Suprapubic skin (tissue), 4 donors: ENCODE data around the gene RPH3AL.

ENCODE experiments used
- POLR2A ChIP-seq, 2 donors: fragments of 450-650 bp; IDR thresholded peaks; one replicate each; pipeline ENCODE4 v1.6.1; 2017; ENCODE audit warnings: antibody characterized with exemption in 2 of 2, mild to moderate bottlenecking in 2 of 2, moderate library complexity in 2 of 2
- POLR2AphosphoS5 ChIP-seq, 3 donors: sonication (generic); formaldehyde crosslinking; IDR thresholded peaks; one replicate each; pipeline ENCODE4 v1.6.1; 2017; ENCODE audit warnings: antibody characterized with exemption in 3 of 3
- TF ChIP-seq, protein P1 (sequence below), 2 donors: fragments of 200-600 bp in 1 of 2; fragments of 450-650 bp in 1 of 2; sonication (generic) in 1 of 2; IDR thresholded peaks; one replicate each; pipeline ENCODE4 v1.5.1; 2016 to 2019; ENCODE audit warnings: antibody characterized with exemption in 2 of 2, mild to moderate bottlenecking in 1 of 2, moderate library complexity in 1 of 2

DNA sequence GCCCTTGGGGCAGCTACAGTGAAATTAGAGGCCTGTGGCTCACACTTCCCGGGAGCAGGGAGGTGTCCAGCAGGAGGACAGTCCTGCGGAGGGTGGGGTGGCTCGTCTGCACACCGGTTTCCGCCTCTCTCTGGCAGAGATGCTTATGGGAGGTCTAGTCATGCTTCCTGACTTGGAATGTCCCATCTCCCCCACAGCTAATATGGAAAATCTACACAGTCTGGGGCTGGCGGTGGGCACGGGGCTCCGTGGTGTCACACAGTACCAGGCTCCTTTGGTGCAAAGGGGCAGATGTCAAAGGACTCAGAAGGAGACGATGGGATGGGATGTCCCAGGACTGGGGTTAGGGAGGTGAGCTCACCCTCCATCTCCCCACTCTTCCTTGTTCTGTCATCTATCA lies 127.1 kb downstream of the RPH3AL start:
- TF ChIP-seq, protein P1, sequence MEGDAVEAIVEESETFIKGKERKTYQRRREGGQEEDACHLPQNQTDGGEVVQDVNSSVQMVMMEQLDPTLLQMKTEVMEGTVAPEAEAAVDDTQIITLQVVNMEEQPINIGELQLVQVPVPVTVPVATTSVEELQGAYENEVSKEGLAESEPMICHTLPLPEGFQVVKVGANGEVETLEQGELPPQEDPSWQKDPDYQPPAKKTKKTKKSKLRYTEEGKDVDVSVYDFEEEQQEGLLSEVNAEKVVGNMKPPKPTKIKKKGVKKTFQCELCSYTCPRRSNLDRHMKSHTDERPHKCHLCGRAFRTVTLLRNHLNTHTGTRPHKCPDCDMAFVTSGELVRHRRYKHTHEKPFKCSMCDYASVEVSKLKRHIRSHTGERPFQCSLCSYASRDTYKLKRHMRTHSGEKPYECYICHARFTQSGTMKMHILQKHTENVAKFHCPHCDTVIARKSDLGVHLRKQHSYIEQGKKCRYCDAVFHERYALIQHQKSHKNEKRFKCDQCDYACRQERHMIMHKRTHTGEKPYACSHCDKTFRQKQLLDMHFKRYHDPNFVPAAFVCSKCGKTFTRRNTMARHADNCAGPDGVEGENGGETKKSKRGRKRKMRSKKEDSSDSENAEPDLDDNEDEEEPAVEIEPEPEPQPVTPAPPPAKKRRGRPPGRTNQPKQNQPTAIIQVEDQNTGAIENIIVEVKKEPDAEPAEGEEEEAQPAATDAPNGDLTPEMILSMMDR (IDR thresholded peaks at IDR 0.05): no peak
- TF ChIP-seq POLR2AphosphoS5 (IDR thresholded peaks at IDR 0.05) (no peak), POLR2A (IDR thresholded peaks at IDR 0.05) (no peak)
